ENCODE data around the gene ZGPAT. TPM values are rescaled to one million over a fixed set of nuclear protein-coding genes. Genes with fewer than 3 reads are reported as not detected.

Gene ZGPAT
- total and polyA plus RNA-seq, 2 donors (not counting 3 experiments of a cell fraction or from before 2014, with no cell fraction given): 23.1 to 29.3 TPM

DNA sequence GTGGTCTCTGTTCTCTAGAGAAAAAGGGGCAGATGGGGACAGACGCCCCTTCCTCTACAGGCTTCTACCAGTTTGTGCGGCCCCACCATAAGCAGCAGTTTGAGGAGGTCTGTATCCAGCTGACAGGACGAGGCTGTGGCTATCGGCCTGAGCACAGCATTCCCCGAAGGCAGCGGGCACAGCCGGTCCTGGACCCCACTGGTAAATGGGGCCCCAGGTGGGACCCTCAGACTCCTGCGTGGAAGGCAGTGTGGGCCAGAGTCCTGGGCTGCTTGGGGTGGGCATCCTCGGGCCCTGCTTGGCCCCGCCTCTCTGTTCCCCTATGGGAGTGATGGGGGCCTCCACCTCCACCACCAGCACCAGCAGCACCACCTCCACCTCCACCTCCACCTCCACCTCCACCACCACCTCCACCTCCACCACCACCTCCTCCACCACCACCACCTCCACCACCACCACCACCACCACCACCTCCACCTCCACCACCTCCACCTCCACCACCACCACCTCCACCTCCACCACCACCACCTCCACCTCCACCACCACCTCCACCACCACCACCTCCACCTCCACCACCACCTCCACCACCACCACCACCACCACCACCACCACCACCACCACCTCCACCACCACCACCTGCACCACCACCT, 14.6 kb upstream of the ZGPAT start:
- dilution Hi-C loops (cut with MboI; ENCODE audit: extremely low pct_ligation_motif_present, low sequenced_read_pairs): no loop called here
- TF ChIP-seq EZH2 (IDR thresholded peaks at IDR 0.05; ENCODE audit: borderline replicate concordance, low read depth, low read length, severe bottlenecking) (no peak), JUN (IDR thresholded peaks at IDR 0.05; ENCODE audit: borderline replicate concordance, insufficient read depth, insufficient read length, low read depth) (no peak), POLR2AphosphoS5 (IDR thresholded peaks at IDR 0.05; ENCODE audit: insufficient read depth, low read depth, low read length) (no peak), MYC (IDR thresholded peaks at IDR 0.05; ENCODE audit: low read depth, low read length) (no peak), POLR2A (IDR thresholded peaks at IDR 0.05; ENCODE audit: low read depth, low read length) (no peak), GATA2 (IDR thresholded peaks at IDR 0.05; ENCODE audit: insufficient read depth, insufficient read length, low read depth, low read length) (no peak), FOS (IDR thresholded peaks at IDR 0.05; ENCODE audit: borderline replicate concordance, insufficient read depth, low read length) (no peak)
- TF ChIP-seq, protein P1, sequence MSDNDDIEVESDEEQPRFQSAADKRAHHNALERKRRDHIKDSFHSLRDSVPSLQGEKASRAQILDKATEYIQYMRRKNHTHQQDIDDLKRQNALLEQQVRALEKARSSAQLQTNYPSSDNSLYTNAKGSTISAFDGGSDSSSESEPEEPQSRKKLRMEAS (IDR thresholded peaks at IDR 0.05; ENCODE audit: insufficient read depth, insufficient read length): no peak
- ChIA-PET CTCF (interaction anchor here (1.4 kb wide), 1 partner anchor 51 kb away, joined by 3 read pairs; no protein-coding TSS in a partner anchor), POLR2A (no interaction called here)
- no peak overlapping the region for H3K4me3 ChIP-seq (replicated peaks in 1 of 3; ENCODE audit: insufficient read depth in 1 of 3, low read depth in 1 of 3, low read length in 3 of 3)
- H3K79me2 ChIP-seq (ENCODE audit: control insufficient read depth, insufficient read depth, low read length): no peaks in the 10 kb centered on the region
- no peaks in the 10 kb centered on the region for H3K9me3 ChIP-seq (replicated peaks; ENCODE audit: control insufficient read depth, insufficient read depth, low read length)
- no peak for DNase-seq (ENCODE audit: low read depth, low spot score)
- no peaks in the 10 kb centered on the region for H3K36me3 ChIP-seq (ENCODE audit: control insufficient read depth in 2 of 2, extremely low read depth in 1 of 2, insufficient read depth in 2 of 2, low read length in 2 of 2)
- H3K9me1 ChIP-seq (replicated peaks; ENCODE audit: control insufficient read depth, extremely low read depth, insufficient read depth, low read length): no peaks in the 10 kb centered on the region
- H3K9ac ChIP-seq (replicated peaks; ENCODE audit: extremely low read depth, insufficient read depth, low read length): no peak overlapping the region
- no peak overlapping the region for H3K4me2 ChIP-seq (ENCODE audit: insufficient read depth, low read length)
- no TSS peak for BruUV-seq (replicated peaks)
- no peak overlapping the region for H3K27ac ChIP-seq (ENCODE audit: insufficient read depth, low read depth, low read length)
- no peaks in the 10 kb centered on the region for H4K20me1 ChIP-seq (replicated peaks; ENCODE audit: control insufficient read depth, extremely low read depth, insufficient read depth, low read length)
- peak; percentile 24 for FAIRE-seq
- intact Hi-C loops (cut with micrococcal nuclease): no loop called here
- H3K27me3 ChIP-seq (ENCODE audit: control insufficient read depth in 2 of 2, insufficient read depth in 2 of 2, low read length in 2 of 2): no peaks in the 10 kb centered on the region
- peaks cover 25% of the 10 kb centered on the region for H3K4me1 ChIP-seq (ENCODE audit: control insufficient read depth, extremely low read depth, insufficient read depth, low read length)
- H2AFZ ChIP-seq (ENCODE audit: low read depth, low read length): no peak overlapping the region
